Stomach (tissue), 9 donors: ENCODE results near the gene RNASET2. TPM values are rescaled to one million over a fixed set of nuclear protein-coding genes. Genes with fewer than 3 reads are reported as not detected.

Source experiments
- DNase-seq, 2 donors: peaks; one replicate each; pipeline versions ENCODE4 v3.0.0 to v3.0.0-alpha.2; 2013 to 2019
- H3K27ac ChIP-seq, 5 donors: fragments of 200-600 bp in 4 of 5; sonication (generic) in 4 of 5; one replicate each; pipeline ENCODE4 v1.5.1; 2013 to 2019; ENCODE audit warnings: mild to moderate bottlenecking in 1 of 5, moderate library complexity in 1 of 5
- H3K27me3 ChIP-seq, 3 donors: fragments of 200-600 bp; sonication (generic); one replicate each; pipeline ENCODE4 v1.5.1; 2017 to 2019; ENCODE audit warnings: mixed run types in 1 of 3
- H3K36me3 ChIP-seq, 4 donors: fragments of 200-600 bp; sonication (generic); 1 replicate in 3 of 4; 2 replicates in 1 of 4; pipeline ENCODE4 v1.5.1; 2016 to 2019
- H3K4me1 ChIP-seq, 4 donors: fragments of 200-600 bp; sonication (generic); one replicate each; pipeline ENCODE4 v1.5.1; 2016 to 2019
- H3K4me3 ChIP-seq, 4 donors: fragments of 200-600 bp; sonication (generic) in 3 of 4; one replicate each; pipeline ENCODE4 v1.5.1; 2016 to 2019; ENCODE audit warnings: mild to moderate bottlenecking in 1 of 4
- H3K9me3 ChIP-seq, 4 donors: fragments of 200-600 bp; sonication (generic); one replicate each; pipeline ENCODE4 v1.5.1; 2016 to 2019
- EP300 ChIP-seq: sonication (generic); formaldehyde crosslinking; IDR thresholded peaks from one replicate; pipeline ENCODE4 v1.6.1; 2017; ENCODE audit warnings: antibody characterized with exemption
- POLR2A ChIP-seq, 4 donors: fragments of 450-650 bp; IDR thresholded peaks; one replicate each; pipeline ENCODE4 v1.6.1; 2016; ENCODE audit warnings: antibody characterized with exemption in 4 of 4, control low read depth in 2 of 4, mild to moderate bottlenecking in 1 of 4, moderate library complexity in 1 of 4
- POLR2AphosphoS5 ChIP-seq, 3 donors: sonication (generic); formaldehyde crosslinking; IDR thresholded peaks; one replicate each; pipeline ENCODE4 v1.6.1; 2016; ENCODE audit warnings: antibody characterized with exemption in 3 of 3
- WGBS, 5 donors: extraction: QIAGEN DNeasy Blood & Tissue Kit in 3 of 5; methylation state at CpG; one replicate each; pipeline versions ENCODE4 v1.1.5 to v1.1.7; 2013 to 2018; 5-methylcytosine and 5-hydroxymethylcytosine counted together
- intact Hi-C: fragments of 100-400 bp; cut with DNase I; formaldehyde crosslinking; loops from one replicate; pipeline ENCODE4 v1.15.1; 2023; ENCODE audit warnings: low total_unique reads
- polyA plus RNA-seq, 3 donors: library from polyadenylated mRNA; stranded (reverse); fragments of 200-250 nt; gene quantifications; one replicate each; pipeline ENCODE4 v1.2.3, GENCODE V29; 2013
- total RNA-seq, 5 donors: library from RNA; depleted of rRNA; stranded (reverse); fragments of >200 nt; gene quantifications; one replicate each; pipeline versions ENCODE4 v1.1.0 to v1.2.3, GENCODE V29; 2014 to 2016
- TF ChIP-seq, protein P1 (sequence below), 7 experiments: fragments of 450-650 bp in 4 of 7; fragments of 200-600 bp in 3 of 7; sonication (generic) in 3 of 7; IDR thresholded peaks; one replicate each; pipeline ENCODE4 v1.5.1; 2016 to 2019; ENCODE audit warnings: antibody characterized with exemption in 7 of 7, control low read depth in 2 of 7, mild to moderate bottlenecking in 1 of 7
- donor health status: healthy with polysubstance abuse.
- donor health status: Bipolar disorder and iron deficiency.
- donor health status: healthy.

Gene RNASET2
- total and polyA plus RNA-seq, 8 donors = 13.4 to 340 (median 86.3) TPM

DNA sequence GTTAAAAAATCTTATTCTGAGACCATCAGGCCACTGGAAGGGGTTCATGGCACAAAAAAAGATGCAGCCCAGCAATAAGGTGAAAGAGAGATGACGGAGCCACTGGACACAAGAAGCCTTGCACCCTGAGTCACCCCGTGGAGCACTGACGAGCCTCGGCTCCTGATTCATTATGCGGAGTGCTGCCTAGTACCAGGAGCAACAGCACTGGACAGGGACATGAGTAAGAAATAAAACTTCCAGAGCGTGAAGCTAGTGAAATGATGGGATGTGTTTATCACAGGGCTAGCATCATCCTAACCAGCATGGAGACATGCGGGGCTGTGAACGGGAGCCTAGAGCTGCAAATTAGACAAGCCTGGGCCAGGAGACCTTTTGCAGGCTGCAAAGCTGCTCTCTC lies 53.3 kb downstream of the RNASET2 start:
- no peaks in the 10 kb centered on the region for H3K27me3 ChIP-seq
- DNase-seq = no peak
- no peak for TF ChIP-seq EP300
- no peak for TF ChIP-seq POLR2A (IDR thresholded peaks at IDR 0.05)
- TF ChIP-seq, protein P1, sequence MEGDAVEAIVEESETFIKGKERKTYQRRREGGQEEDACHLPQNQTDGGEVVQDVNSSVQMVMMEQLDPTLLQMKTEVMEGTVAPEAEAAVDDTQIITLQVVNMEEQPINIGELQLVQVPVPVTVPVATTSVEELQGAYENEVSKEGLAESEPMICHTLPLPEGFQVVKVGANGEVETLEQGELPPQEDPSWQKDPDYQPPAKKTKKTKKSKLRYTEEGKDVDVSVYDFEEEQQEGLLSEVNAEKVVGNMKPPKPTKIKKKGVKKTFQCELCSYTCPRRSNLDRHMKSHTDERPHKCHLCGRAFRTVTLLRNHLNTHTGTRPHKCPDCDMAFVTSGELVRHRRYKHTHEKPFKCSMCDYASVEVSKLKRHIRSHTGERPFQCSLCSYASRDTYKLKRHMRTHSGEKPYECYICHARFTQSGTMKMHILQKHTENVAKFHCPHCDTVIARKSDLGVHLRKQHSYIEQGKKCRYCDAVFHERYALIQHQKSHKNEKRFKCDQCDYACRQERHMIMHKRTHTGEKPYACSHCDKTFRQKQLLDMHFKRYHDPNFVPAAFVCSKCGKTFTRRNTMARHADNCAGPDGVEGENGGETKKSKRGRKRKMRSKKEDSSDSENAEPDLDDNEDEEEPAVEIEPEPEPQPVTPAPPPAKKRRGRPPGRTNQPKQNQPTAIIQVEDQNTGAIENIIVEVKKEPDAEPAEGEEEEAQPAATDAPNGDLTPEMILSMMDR (IDR thresholded peaks at IDR 0.05) = no peak
- TF ChIP-seq POLR2AphosphoS5 (IDR thresholded peaks at IDR 0.05) = no peak
- H3K27ac ChIP-seq = no peak overlapping the region
- intact Hi-C loops = no loop called here
- H3K4me3 ChIP-seq = no peak overlapping the region
- 87 to 95% (median 94%) methylated on average over 8 of the region's 8 CpGs for whole genome bisulfite sequencing, 5 donors
- no peaks in the 10 kb centered on the region for H3K36me3 ChIP-seq
- no peaks in the 10 kb centered on the region for H3K9me3 ChIP-seq
- peaks cover 0 to 7% (median 2%) of the 10 kb centered on the region in 4 donors for H3K4me1 ChIP-seq

DNA sequence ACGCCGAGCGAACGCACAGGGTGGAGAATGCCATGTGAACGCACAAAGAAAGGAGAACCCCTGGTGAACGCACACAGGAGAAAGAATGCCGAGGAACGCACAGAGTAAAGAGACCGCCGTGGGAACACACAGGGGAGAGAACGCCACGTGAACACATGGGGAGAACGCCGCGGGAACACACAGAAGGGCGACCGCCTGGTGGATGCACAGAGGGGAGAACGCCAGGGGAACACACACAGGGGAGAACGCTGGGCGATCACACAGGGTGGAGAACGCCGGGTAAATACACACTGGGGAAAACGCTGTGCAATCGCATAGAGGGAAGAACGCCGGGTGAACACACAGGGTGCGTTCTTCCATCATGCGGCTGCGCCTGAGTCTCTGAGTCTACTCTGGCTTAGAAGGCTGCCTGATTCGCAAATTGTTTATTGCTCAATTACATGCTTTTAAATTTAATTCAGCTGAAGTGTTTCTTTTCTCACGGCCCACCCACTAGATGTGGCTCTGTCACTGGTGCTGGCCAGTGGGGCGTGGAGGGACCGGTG lies 54.1 kb downstream of the RNASET2 start:
- 92 to 94% (median 93%) methylated on average over 33 of the region's 33 CpGs for whole genome bisulfite sequencing, 5 donors
- H3K27me3 ChIP-seq = no peaks in the 10 kb centered on the region
- no peak overlapping the region for H3K4me3 ChIP-seq
- no peak for DNase-seq
- TF ChIP-seq POLR2AphosphoS5 (IDR thresholded peaks at IDR 0.05) = no peak
- TF ChIP-seq, protein P1 (IDR thresholded peaks at IDR 0.05) = no peak
- no peak overlapping the region for H3K27ac ChIP-seq
- H3K36me3 ChIP-seq = no peaks in the 10 kb centered on the region
- no peaks in the 10 kb centered on the region for H3K9me3 ChIP-seq
- intact Hi-C loops = no loop called here
- H3K4me1 ChIP-seq = peaks cover 0 to 7% (median 2%) of the 10 kb centered on the region in 4 donors

DNA sequence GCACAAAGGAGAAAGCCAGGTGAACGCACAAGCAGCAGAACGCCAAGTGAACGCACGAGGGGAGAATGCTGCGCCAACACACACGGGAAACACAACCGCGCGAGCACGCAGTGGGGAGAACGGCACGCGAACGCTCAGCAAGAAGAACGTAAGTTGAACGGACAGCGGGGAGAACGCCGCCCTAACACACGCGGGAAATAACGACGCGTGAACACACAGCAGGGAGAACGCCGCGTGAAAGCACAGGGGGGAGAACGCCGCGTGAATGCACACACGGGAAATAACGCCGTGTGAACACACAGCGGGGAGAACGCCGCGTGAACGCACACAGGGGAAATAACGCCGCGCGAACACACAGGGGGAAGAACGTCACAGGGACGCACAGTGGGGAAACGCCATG lies 54.7 kb downstream of the RNASET2 start:
- intact Hi-C loops = no loop called here
- WGBS, 5 donors = 94 to 96% (median 96%) methylated on average over 44 to 45 of the region's 45 CpGs

DNA sequence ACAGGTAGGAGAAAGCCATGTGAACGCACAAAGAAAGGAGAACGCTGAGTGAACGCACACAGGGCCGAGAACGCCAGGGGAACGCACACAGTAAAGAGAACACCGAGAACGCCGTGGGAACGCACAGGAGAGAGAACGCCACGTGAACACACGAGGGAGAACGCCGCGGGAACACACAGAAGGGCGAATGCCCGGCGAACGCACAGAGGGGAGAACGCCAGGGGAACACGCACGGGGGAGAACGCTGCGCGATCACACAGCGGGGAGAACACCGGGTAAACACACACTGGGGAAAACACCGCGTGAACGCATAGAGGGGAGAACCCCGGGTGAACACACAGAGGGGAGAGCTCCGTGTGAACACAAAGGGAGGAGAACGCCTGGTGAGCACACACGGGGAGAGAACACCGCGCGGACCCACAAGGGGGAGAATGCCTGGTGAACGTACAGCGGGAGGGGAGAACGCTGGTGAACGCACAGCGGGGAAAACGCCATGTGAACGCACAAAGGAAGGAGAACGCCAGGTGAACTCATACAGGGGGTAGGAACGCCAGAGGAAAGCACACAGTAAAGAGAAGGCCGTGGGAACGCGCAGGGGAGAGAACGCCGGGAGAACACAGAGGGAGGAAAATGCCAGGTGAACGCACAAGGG lies 55.3 kb downstream of the RNASET2 start:
- Histone ChIP-seq H3K27me3 (no peaks in the 10 kb centered on the region), H3K4me1 (peaks cover 0 to 7% (median 2%) of the 10 kb centered on the region in 4 donors), H3K9me3 (no peaks in the 10 kb centered on the region), H3K36me3 (no peaks in the 10 kb centered on the region), H3K27ac (no peak overlapping the region), H3K4me3 (no peak overlapping the region)
- DNase-seq = no peak
- intact Hi-C loops = no loop called here
- TF ChIP-seq, protein P1 (IDR thresholded peaks at IDR 0.05) = no peak
- TF ChIP-seq POLR2A (IDR thresholded peaks at IDR 0.05) = no peak
- no peak for TF ChIP-seq POLR2AphosphoS5 (IDR thresholded peaks at IDR 0.05)
- TF ChIP-seq EP300 = no peak
- 94 to 97% (median 96%) methylated on average over 53 of the region's 53 CpGs for WGBS, 5 donors

More for the DNA sequence above, 54.7 kb downstream of the RNASET2 start:
- Histone ChIP-seq H3K4me1 (peaks cover 0 to 7% (median 2%) of the 10 kb centered on the region in 4 donors), H3K4me3 (no peak overlapping the region), H3K36me3 (no peaks in the 10 kb centered on the region), H3K27ac (no peak overlapping the region), H3K27me3 (no peaks in the 10 kb centered on the region), H3K9me3 (no peaks in the 10 kb centered on the region)
- DNase-seq = no peak
- TF ChIP-seq POLR2AphosphoS5 (IDR thresholded peaks at IDR 0.05) = no peak
- TF ChIP-seq EP300 = no peak
- TF ChIP-seq, protein P1 (IDR thresholded peaks at IDR 0.05) = no peak
- TF ChIP-seq POLR2A (IDR thresholded peaks at IDR 0.05) = no peak
